ENCODE data around the gene SEMA3B.

GRCh38 chr3:50294089-50294488 lies 25.1 kb downstream of the SEMA3B start:
- TF ChIP-seq CTCF (IDR thresholded peaks at IDR 0.05) (no peak), EP300 (IDR thresholded peaks at IDR 0.05) (no peak), POLR2AphosphoS5 (IDR thresholded peaks at IDR 0.05) (no peak), POLR2A (IDR thresholded peaks at IDR 0.05) (no peak)

Data from upper lobe of left lung (tissue), 4 donors.